T-helper 17 cell (primary cell): Measurements from ENCODE around the gene KCNJ9. TPM values are rescaled to one million over a fixed set of nuclear protein-coding genes. Genes with fewer than 3 reads are reported as not detected.
A peak's percentile ranks its signal among the peaks of the same experiment; 100 is the strongest.

ENCODE experiments used
- ATAC-seq: fragments of 150-1000 bp; cut with Tn5 transposase; 2 replicates; pipeline ENCODE4 v1.10.0; 2021; ENCODE audit warnings: mild to moderate bottlenecking, moderate library complexity
- DNase-seq, 3 donors: peaks; one replicate each; pipeline versions ENCODE4 v3.0.0 to v3.0.0-alpha.2; 2020 to 2021
- H3K9me3 ChIP-seq: one replicate; pipeline ENCODE4 v1.7.0; 2013; ENCODE audit warnings: low read length, mild to moderate bottlenecking; ENCODE audit not compliant: control insufficient read depth, poor library complexity, severe bottlenecking
- H3K27ac Mint-ChIP-seq: one replicate; pipeline ENCODE4 v1.8.0; 2022; ENCODE audit warnings: mild to moderate bottlenecking, moderate library complexity, mixed read lengths
- H3K27me3 Mint-ChIP-seq: one replicate; pipeline ENCODE4 v1.8.0; 2022; ENCODE audit warnings: mixed read lengths
- H3K36me3 Mint-ChIP-seq: one replicate; pipeline ENCODE4 v1.8.0; 2022; ENCODE audit warnings: low read depth, mixed read lengths
- H3K4me1 Mint-ChIP-seq: one replicate; pipeline ENCODE4 v1.8.0; 2022; ENCODE audit warnings: mild to moderate bottlenecking, mixed read lengths
- H3K4me3 Mint-ChIP-seq: one replicate; pipeline ENCODE4 v1.8.0; 2022; ENCODE audit warnings: mild to moderate bottlenecking, moderate library complexity, mixed read lengths
- total RNA-seq, 4 donors: library from RNA in 2 of 4; stranded (reverse) in 2 of 4; gene quantifications; one replicate each; pipeline ENCODE4 v1.2.3 and lab custom pipeline; 2022 to 2026

KCNJ9 gene
- total RNA-seq, 2 donors from 2014 or later = not detected

GRCh38 chr1:160070243-160071163, 10.8 kb upstream of the KCNJ9 start:
- H3K4me3 Mint-ChIP-seq = peak overlapping the region; percentile 98
- peaks cover 26% of the 10 kb centered on the region for H3K36me3 Mint-ChIP-seq
- H3K9me3 ChIP-seq = no peaks in the 10 kb centered on the region
- peak overlapping the region; percentile 72 for H3K27ac Mint-ChIP-seq
- ATAC-seq = peak; percentile 92
- peaks cover 19% of the 10 kb centered on the region for H3K4me1 Mint-ChIP-seq
- H3K27me3 Mint-ChIP-seq = peaks cover 73% of the 10 kb centered on the region
- peak; percentile 26 to 61 (median 45) for DNase-seq

GRCh38 chr1:160071289-160071688, 10.0 kb upstream of the KCNJ9 start:
- DNase-seq = no peak
- no peak overlapping the region for H3K27ac Mint-ChIP-seq
- ATAC-seq = no peak
- H3K36me3 Mint-ChIP-seq = peaks cover 24% of the 10 kb centered on the region
- peaks cover 19% of the 10 kb centered on the region for H3K4me1 Mint-ChIP-seq
- H3K27me3 Mint-ChIP-seq = peaks cover 76% of the 10 kb centered on the region
- no peak overlapping the region for H3K4me3 Mint-ChIP-seq
- no peaks in the 10 kb centered on the region for H3K9me3 ChIP-seq

- no peak overlapping the region for H3K27ac Mint-ChIP-seq
- H3K4me1 Mint-ChIP-seq = peaks cover 17% of the 10 kb centered on the region
- H3K4me3 Mint-ChIP-seq = no peak overlapping the region
- no peaks in the 10 kb centered on the region for H3K9me3 ChIP-seq
- ATAC-seq (no peak), DNase-seq (no peak)
- H3K36me3 Mint-ChIP-seq = peaks cover 25% of the 10 kb centered on the region
- H3K27me3 Mint-ChIP-seq = peaks cover 86% of the 10 kb centered on the region
These were observed 6.5 kb upstream of the KCNJ9 start for GRCh38 chr1:160074865-160075264.

GRCh38 chr1:160075836-160076235, 5.5 kb upstream of the KCNJ9 start:
- no peak for DNase-seq

GRCh38 chr1:160076295-160076694, 5.0 kb upstream of the KCNJ9 start:
- H3K36me3 Mint-ChIP-seq = peaks cover 28% of the 10 kb centered on the region
- no peak overlapping the region for H3K27ac Mint-ChIP-seq
- H3K4me3 Mint-ChIP-seq = no peak overlapping the region
- H3K27me3 Mint-ChIP-seq = peaks cover 88% of the 10 kb centered on the region
- DNase-seq = no peak
- no peaks in the 10 kb centered on the region for H3K9me3 ChIP-seq
- no peak for ATAC-seq
- peaks cover 11% of the 10 kb centered on the region for H3K4me1 Mint-ChIP-seq

More at GRCh38 chr1:160075836-160076235, 5.5 kb upstream of the KCNJ9 start:
- Mint-ChIP-seq H3K36me3 (peaks cover 25% of the 10 kb centered on the region), H3K27me3 (peaks cover 88% of the 10 kb centered on the region), H3K4me3 (no peak overlapping the region), H3K27ac (no peak overlapping the region), H3K4me1 (peaks cover 10% of the 10 kb centered on the region)
- ATAC-seq = no peak
- H3K9me3 ChIP-seq = no peaks in the 10 kb centered on the region

GRCh38 chr1:160077486-160077885, 3.9 kb upstream of the KCNJ9 start:
- H3K4me1 Mint-ChIP-seq = peaks cover 4% of the 10 kb centered on the region
- peak overlapping the region; percentile 7 for H3K4me3 Mint-ChIP-seq
- no peak overlapping the region for H3K27ac Mint-ChIP-seq

GRCh38 chr1:160078512-160079195, 2.7 kb upstream of the KCNJ9 start:
- Mint-ChIP-seq H3K4me1 (peaks cover 4% of the 10 kb centered on the region), H3K36me3 (peaks cover 16% of the 10 kb centered on the region), H3K27me3 (peaks cover 85% of the 10 kb centered on the region), H3K27ac (no peak overlapping the region), H3K4me3 (no peak overlapping the region)
- peak; percentile 92 for ATAC-seq
- DNase-seq = peak in 2 of 3 donors; percentile 37 to 48
- no peaks in the 10 kb centered on the region for H3K9me3 ChIP-seq

More at GRCh38 chr1:160077486-160077885, 3.9 kb upstream of the KCNJ9 start:
- no peak for DNase-seq
- H3K36me3 Mint-ChIP-seq = peaks cover 19% of the 10 kb centered on the region
- peaks cover 88% of the 10 kb centered on the region for H3K27me3 Mint-ChIP-seq
- no peak for ATAC-seq
- no peaks in the 10 kb centered on the region for H3K9me3 ChIP-seq

GRCh38 chr1:160079448-160079847, 1.9 kb upstream of the KCNJ9 start:
- peaks cover 16% of the 10 kb centered on the region for H3K36me3 Mint-ChIP-seq
- H3K27me3 Mint-ChIP-seq = peaks cover 81% of the 10 kb centered on the region
- ATAC-seq (no peak), DNase-seq (no peak)
- H3K27ac Mint-ChIP-seq = no peak overlapping the region
- no peaks in the 10 kb centered on the region for H3K9me3 ChIP-seq
- H3K4me1 Mint-ChIP-seq = peaks cover 6% of the 10 kb centered on the region
- no peak overlapping the region for H3K4me3 Mint-ChIP-seq

- no peaks in the 10 kb centered on the region for H3K9me3 ChIP-seq
- peaks cover 6% of the 10 kb centered on the region for H3K4me1 Mint-ChIP-seq
- no peak overlapping the region for H3K27ac Mint-ChIP-seq
- no peak for ATAC-seq
- peaks cover 70% of the 10 kb centered on the region for H3K27me3 Mint-ChIP-seq
- peaks cover 12% of the 10 kb centered on the region for H3K36me3 Mint-ChIP-seq
- DNase-seq = no peak
- H3K4me3 Mint-ChIP-seq = no peak overlapping the region
These were observed 797 bp upstream of the KCNJ9 start for GRCh38 chr1:160080381-160081100.

- Mint-ChIP-seq H3K27ac (no peak overlapping the region), H3K36me3 (peaks cover 10% of the 10 kb centered on the region), H3K4me1 (peaks cover 16% of the 10 kb centered on the region), H3K27me3 (peaks cover 54% of the 10 kb centered on the region), H3K4me3 (peak overlapping the region; percentile 71)
- ATAC-seq (no peak), DNase-seq (no peak)
- H3K9me3 ChIP-seq = no peaks in the 10 kb centered on the region
These were observed 1.1 kb downstream of the KCNJ9 start for GRCh38 chr1:160082487-160082886.

- Mint-ChIP-seq H3K27ac (no peak overlapping the region), H3K36me3 (peaks cover 10% of the 10 kb centered on the region), H3K4me3 (peak overlapping the region; percentile 63), H3K27me3 (peaks cover 52% of the 10 kb centered on the region), H3K4me1 (peaks cover 16% of the 10 kb centered on the region)
- ATAC-seq (no peak), DNase-seq (no peak)
- H3K9me3 ChIP-seq = no peaks in the 10 kb centered on the region
These were observed 1.6 kb downstream of the KCNJ9 start for GRCh38 chr1:160082926-160083325.

GRCh38 chr1:160083968-160084770, 2.8 kb downstream of the KCNJ9 start:
- no peak overlapping the region for H3K27ac Mint-ChIP-seq
- ATAC-seq (peak; percentile 87), DNase-seq (peak; percentile 53 to 70 (median 60))
- H3K4me1 Mint-ChIP-seq = peaks cover 17% of the 10 kb centered on the region
- peaks cover 42% of the 10 kb centered on the region for H3K27me3 Mint-ChIP-seq
- peak overlapping the region; percentile 82 for H3K4me3 Mint-ChIP-seq
- H3K36me3 Mint-ChIP-seq = peaks cover 14% of the 10 kb centered on the region
- H3K9me3 ChIP-seq = no peaks in the 10 kb centered on the region
